OCI-LY3 (cell line): ENCODE data around the gene AOAH.

Source experiments
- H2AFZ ChIP-seq: fragments of 200-600, 300-600 bp; shearing (Covaris generic); 2 replicates; pipeline ENCODE4 v1.6.0; 2014; ENCODE audit warnings: antibody characterized with exemption, low read depth, low read length
- H3K27ac ChIP-seq: fragments of 200-600, 300-600 bp; sonication (generic); 2 replicates; pipeline ENCODE4 v1.5.1; 2014; ENCODE audit warnings: mild to moderate bottlenecking, low read length, moderate library complexity, mixed read lengths
- H3K27me3 ChIP-seq: fragments of 200-600, 300-600 bp; sonication (generic); 2 replicates; pipeline ENCODE4 v1.6.1; 2014; ENCODE audit warnings: low read depth, low read length, mixed read lengths
- H3K36me3 ChIP-seq: fragments of 200-600, 300-600 bp; sonication (generic); replicated peaks from 2 replicates; pipeline ENCODE3; 2014; ENCODE audit warnings: low read depth, low read length, mixed read lengths
- H3K4me1 ChIP-seq: fragments of 300-600, 200-600 bp; sonication (generic); 2 replicates; pipeline ENCODE4 v1.6.1; 2014; ENCODE audit warnings: low read length, mixed read lengths
- H3K4me2 ChIP-seq: fragments of 200-600, 300-600 bp; sonication (generic); 2 replicates; pipeline ENCODE4 v1.6.1; 2014; ENCODE audit warnings: low read length, mixed read lengths
- H3K4me3 ChIP-seq: fragments of 300-600, 200-600 bp; sonication (generic); 2 replicates; pipeline ENCODE4 v1.5.1; 2014; ENCODE audit warnings: antibody characterized with exemption, mild to moderate bottlenecking, low read length, moderate library complexity
- H3K79me2 ChIP-seq: fragments of 300-600, 200-600 bp; shearing (Covaris generic); 2 replicates; pipeline ENCODE4 v1.6.1; 2014; ENCODE audit warnings: mild to moderate bottlenecking, low read length, mixed read lengths
- H3K9ac ChIP-seq: fragments of 300-600, 200-600 bp; shearing (Covaris generic); 2 replicates; pipeline ENCODE4 v1.6.0; 2014; ENCODE audit warnings: mild to moderate bottlenecking, low read length, moderate library complexity
- H3K9me3 ChIP-seq: fragments of 200-600, 300-600 bp; shearing (Covaris generic); 2 replicates; pipeline ENCODE4 v1.6.1; 2014; ENCODE audit warnings: low read length, mixed read lengths; ENCODE audit not compliant: insufficient read depth
- H4K20me1 ChIP-seq: fragments of 200-600, 300-600 bp; sonication (generic); 2 replicates; pipeline ENCODE4 v1.6.1; 2016; ENCODE audit warnings: low read length, mixed read lengths; ENCODE audit not compliant: insufficient read depth
- CTCF ChIP-seq: fragments of 200-600, 300-600 bp; sonication (generic); IDR thresholded peaks from 2 replicates; pipeline ENCODE4 v1.5.1; 2014; ENCODE audit warnings: antibody characterized with exemption, low read length, low read depth
- EZH2phosphoT487 ChIP-seq: fragments of 200-600 bp; shearing (Covaris generic); IDR thresholded peaks from 2 replicates; pipeline ENCODE4 v1.6.1; 2018; ENCODE audit warnings: antibody characterized with exemption, mixed run types, low read depth

AOAH gene

GRCh38 chr7:36568452-36568849 is 155.8 kb downstream of the AOAH start:
- H3K9ac ChIP-seq: no peak overlapping the region
- no peaks in the 10 kb centered on the region for H3K36me3 ChIP-seq
- no peaks in the 10 kb centered on the region for H3K9me3 ChIP-seq
- no peak overlapping the region for H3K27ac ChIP-seq
- H3K4me1 ChIP-seq: peaks cover 12% of the 10 kb centered on the region
- H3K4me2 ChIP-seq: no peak overlapping the region
- H3K4me3 ChIP-seq: no peak overlapping the region
- no peaks in the 10 kb centered on the region for H3K79me2 ChIP-seq
- no peak for TF ChIP-seq EZH2phosphoT487
- TF ChIP-seq CTCF: no peak
- H3K27me3 ChIP-seq: no peaks in the 10 kb centered on the region
- no peaks in the 10 kb centered on the region for H4K20me1 ChIP-seq
- H2AFZ ChIP-seq: no peak overlapping the region

DNA sequence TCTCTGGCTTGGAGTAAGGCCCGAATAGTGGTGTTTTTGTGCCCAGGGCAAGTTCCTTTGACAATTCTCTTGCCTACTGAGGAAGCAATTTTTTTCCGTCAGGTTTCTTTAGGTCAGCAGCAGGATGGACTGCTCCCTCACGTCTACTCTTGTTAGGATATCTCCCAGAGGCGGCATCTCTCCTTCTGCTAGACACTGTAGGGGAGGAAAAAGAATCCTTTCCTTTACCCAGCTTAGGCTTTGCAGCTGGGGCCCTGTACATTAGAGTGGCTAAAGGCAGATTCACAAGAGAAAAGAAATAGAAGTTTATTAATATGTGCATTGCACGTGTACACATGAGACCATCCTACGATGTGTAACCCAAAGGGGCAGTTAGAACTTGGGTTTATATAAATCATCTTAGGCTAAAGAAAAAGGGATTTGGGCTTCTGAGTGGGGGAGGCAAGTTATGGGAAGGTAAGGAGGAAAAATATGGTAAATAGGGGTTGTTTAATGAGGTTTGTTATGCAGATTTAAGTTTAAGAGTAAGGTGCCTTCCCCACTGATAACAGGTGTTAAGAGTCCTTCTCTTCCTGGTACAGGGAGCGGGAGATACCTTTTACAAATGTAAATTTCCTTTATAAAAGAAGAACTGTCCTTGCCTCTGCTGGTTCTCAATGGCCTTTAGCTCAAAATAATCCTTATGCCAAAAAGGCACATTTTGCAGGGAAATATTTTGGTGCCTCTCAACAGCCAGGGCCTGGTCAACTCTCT is 156.4 kb downstream of the AOAH start:
- H3K4me2 ChIP-seq: no peak overlapping the region
- no peak overlapping the region for H2AFZ ChIP-seq
- peaks cover 12% of the 10 kb centered on the region for H3K4me1 ChIP-seq
- H3K27ac ChIP-seq: no peak overlapping the region
- no peaks in the 10 kb centered on the region for H4K20me1 ChIP-seq
- no peaks in the 10 kb centered on the region for H3K27me3 ChIP-seq
- no peak overlapping the region for H3K9ac ChIP-seq
- H3K36me3 ChIP-seq: no peaks in the 10 kb centered on the region
- TF ChIP-seq CTCF: no peak
- no peak for TF ChIP-seq EZH2phosphoT487
- H3K4me3 ChIP-seq: no peak overlapping the region
- no peaks in the 10 kb centered on the region for H3K79me2 ChIP-seq
- no peaks in the 10 kb centered on the region for H3K9me3 ChIP-seq

DNA sequence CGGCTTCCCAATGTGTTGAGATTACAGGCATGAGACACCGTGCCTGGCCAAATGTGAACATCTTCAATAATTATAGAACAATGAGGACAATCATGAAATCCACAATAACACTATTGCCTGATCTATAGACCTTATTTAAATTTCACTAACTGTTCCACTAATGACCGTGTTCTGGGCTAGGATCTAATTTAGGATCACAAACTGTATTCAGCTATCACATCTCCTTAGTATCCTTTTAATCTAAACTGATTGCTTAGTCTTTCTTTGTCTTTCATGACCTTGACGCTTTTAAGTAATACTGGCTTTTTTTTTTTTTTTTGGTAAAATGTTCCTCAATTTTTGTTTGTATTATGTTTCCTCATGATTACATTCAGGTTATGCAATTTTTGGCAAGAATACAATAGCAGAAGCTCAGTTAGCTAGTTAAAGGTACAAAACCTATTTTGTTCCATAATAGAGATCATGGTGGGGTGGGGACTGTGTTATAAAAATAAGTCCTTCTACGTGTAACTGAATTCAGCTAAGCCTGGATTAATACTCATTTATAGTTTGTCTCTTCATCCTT is 158.4 kb downstream of the AOAH start:
- Histone ChIP-seq H2AFZ (no peak overlapping the region), H3K9ac (no peak overlapping the region), H3K36me3 (no peaks in the 10 kb centered on the region), H3K4me1 (peaks cover 12% of the 10 kb centered on the region), H3K9me3 (no peaks in the 10 kb centered on the region), H3K4me2 (no peak overlapping the region), H3K27ac (no peak overlapping the region), H3K79me2 (no peaks in the 10 kb centered on the region), H4K20me1 (no peaks in the 10 kb centered on the region), H3K4me3 (no peak overlapping the region), H3K27me3 (peaks cover 8% of the 10 kb centered on the region; the same call in 1 of the 2 replicates)
- no peak for TF ChIP-seq EZH2phosphoT487
- no peak for TF ChIP-seq CTCF

- no peaks in the 10 kb centered on the region for H3K9me3 ChIP-seq
- H3K4me1 ChIP-seq: peaks cover 12% of the 10 kb centered on the region
- H4K20me1 ChIP-seq: no peaks in the 10 kb centered on the region
- H3K4me2 ChIP-seq: no peak overlapping the region
- no peaks in the 10 kb centered on the region for H3K79me2 ChIP-seq
- peaks cover 11% of the 10 kb centered on the region for H3K27me3 ChIP-seq
- no peak overlapping the region for H3K27ac ChIP-seq
- no peak overlapping the region for H2AFZ ChIP-seq
- H3K9ac ChIP-seq: no peak overlapping the region
- no peaks in the 10 kb centered on the region for H3K36me3 ChIP-seq
- TF ChIP-seq EZH2phosphoT487 (no peak), CTCF (no peak)
- H3K4me3 ChIP-seq: no peak overlapping the region
These were observed 159.8 kb downstream of the AOAH start for GRCh38 chr7:36564489-36564888.
